Hippocampal formation (tissue), 2 donors: ENCODE measurements around the gene TMEM271.

ENCODE experiments used
- DNase-seq, 2 donors: peaks; one replicate each; lab custom pipeline; 2025; lab: John Stamatoyannopoulos, UW

TMEM271 gene

GRCh38 chr4:581181-581580 is 5.1 kb upstream of the TMEM271 start:
- DNase-seq: no peak

GRCh38 chr4:579543-580175 is 3.6 kb upstream of the TMEM271 start:
- DNase-seq: no peak

DNA sequence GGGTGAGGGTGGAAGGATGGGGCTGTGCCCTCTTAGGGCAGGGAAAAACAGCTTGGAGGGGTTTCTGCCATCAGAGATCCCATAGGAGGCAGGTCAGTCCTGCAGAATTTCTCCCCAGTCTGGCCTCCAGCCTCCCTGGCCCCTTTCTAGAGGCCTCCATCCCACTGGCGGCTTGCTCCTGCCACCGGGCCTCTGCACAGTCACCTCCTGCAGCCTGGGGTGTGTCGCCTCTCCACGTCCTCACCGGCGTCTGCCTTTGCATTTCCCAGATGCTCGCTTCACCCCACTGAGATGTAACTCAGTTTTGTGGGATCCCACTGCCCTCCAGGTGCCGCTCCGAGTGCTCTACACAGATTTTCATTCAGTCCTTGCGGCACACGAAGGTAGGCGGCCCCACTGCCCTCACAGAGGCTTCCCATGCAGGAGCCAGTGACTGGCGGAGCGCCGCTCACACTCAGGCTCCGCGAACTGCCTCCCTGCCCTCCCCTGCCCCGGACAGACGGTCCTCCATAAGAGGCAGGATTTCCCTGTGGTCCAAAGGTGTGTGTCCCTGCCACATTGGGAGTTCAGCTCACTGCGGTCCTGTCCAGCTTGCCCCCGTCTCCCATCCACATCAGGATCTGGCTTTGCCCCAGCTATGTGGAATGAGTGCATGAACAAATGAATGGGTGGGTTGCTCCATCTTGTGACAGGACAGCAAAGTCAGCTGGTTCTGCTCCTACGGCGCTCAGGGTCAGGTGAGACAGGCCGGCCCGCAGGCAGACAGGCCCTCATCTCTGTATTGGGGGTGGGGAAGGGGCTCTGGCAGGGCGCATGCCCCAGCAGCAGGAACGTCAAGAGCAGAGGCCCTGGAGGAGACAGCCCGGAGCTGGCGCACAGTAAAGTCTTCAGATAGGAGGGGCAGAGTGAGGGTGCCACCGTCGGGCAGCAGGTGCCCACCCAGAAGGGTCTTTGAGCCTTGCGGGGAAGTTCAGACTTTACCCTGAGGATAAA is 2.7 kb upstream of the TMEM271 start:
- DNase-seq: no peak

- DNase-seq: no peak
These were observed 1.7 kb upstream of the TMEM271 start for GRCh38 chr4:577499-578450.

DNA sequence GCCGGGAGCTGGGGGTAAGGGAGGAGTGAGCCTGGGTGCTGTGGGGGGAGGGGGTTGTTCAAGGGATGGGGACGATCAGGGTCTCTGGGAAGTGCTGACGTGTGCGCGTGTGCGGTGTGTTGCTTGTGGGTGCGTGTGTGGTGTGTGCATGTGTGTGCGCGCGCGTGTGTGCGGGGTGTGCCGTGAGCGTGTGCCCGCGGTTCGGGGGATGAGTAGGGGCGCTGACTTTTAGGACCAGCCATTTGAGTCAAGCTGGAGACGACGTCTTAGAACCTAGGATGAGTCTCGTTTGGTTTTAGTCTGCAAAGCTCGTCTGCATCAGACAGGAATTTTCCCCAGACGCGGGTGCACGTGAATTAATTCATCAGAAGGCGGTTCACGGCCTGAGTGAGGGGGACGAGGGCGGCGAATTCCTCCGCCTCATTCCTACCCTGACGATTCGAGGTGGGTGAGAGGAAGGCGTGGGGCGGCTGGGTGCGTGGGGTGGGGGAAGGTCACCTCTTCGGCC is 950 bp upstream of the TMEM271 start:
- no peak for DNase-seq

GRCh38 chr4:575281-576141 is 584 bp downstream of the TMEM271 start:
- DNase-seq: no peak

DNA sequence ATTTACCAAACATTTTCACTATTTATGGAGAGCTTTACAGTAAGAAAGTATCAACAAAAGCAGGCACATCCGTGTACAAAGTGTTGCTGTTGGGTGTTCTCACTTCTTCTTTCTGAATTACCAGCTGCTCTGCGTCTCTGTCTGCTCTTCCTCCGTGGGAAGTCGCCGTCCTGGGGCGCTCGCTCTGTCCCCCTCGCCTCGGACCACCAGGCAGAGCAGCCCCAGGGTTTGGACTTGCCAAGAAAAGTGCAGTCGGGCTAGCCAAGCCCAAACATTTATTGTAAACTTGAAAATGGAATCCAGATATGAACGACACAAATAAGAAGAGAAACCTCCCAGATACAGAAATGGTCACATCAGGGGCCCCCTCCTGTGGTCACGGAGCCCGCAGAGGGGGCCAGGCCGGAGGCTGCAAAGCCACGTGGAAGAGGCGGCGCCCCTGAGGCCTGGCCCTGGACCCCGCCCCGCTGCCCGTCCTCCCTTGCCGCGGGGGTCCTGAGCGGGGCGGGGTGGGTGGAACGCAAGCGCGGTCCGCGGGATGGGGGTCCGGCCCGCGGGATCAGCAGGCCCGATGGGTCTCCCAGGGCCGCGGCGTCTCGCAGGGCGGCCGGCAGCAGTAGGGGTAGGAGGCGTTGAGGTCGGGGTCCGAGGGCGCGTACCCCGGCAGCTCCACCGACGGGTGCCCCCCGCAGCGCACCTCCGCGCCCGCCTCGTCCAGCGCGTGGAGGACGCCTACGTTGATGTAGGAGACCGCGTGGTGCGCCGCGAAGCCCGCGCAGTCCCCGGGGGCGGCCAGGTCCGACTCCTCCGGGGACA is 1.5 kb downstream of the TMEM271 start:
- DNase-seq: no peak

DNA sequence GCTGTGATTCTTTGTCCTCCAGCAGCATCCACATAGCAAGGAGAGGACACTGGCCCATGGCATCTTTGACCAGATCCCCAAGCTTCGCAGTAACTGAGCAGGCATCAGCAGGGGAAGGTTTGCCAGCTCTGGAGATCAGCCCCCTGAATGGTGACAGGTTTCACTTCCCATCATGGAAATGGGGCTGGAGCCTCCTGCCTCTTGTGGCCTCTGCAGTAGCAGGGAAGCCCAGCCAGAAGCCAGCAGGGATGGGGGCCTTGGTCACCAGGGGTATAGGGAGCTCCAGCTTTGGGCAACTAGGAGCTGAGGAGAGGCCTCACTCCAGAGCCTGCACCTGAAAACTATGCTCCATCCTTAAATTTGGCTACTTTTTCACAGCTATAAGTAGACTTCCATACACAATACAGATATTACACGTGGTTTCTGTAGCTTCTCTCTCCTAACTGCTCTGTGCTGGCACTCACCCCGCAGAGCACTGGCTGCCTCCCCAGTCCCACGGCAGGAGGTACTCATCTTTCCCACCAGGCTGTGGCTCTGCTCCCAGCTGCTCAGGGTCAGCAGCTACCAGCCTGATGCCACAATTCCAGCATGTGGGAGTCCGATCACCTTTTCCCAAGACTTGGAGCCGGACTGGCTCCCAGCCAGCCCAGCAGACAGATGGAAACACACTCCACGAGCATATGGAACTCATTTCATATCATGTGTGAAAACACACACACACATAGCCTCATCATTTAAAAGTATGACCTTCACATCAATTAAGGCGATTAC is 2.8 kb downstream of the TMEM271 start:
- no peak for DNase-seq

DNA sequence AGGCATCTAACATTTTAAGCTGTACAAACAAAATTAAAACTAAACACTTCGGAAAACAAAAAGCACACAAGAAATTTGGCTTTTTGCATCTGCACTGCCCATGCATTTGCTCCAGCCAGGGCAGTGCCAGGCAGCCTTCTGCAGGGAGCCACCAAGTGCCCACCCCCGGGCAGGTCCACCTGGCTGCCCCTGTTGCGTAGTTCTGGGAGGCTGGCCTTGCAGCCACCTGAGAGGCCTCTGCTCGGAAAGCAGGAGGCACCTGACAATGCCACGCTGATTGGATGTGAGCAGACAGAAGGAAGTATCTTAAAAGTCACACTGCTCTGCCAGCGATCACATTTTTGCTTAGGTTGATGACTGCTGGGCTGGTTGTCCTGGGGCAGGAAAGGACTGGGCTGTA is 3.5 kb downstream of the TMEM271 start:
- no peak for DNase-seq

- no peak for DNase-seq
These were observed 4.1 kb downstream of the TMEM271 start for GRCh38 chr4:571838-572572.

GRCh38 chr4:570754-571153 is 5.3 kb downstream of the TMEM271 start:
- DNase-seq: no peak

- no peak for DNase-seq
These were observed 6.0 kb downstream of the TMEM271 start for GRCh38 chr4:569958-570667.

DNA sequence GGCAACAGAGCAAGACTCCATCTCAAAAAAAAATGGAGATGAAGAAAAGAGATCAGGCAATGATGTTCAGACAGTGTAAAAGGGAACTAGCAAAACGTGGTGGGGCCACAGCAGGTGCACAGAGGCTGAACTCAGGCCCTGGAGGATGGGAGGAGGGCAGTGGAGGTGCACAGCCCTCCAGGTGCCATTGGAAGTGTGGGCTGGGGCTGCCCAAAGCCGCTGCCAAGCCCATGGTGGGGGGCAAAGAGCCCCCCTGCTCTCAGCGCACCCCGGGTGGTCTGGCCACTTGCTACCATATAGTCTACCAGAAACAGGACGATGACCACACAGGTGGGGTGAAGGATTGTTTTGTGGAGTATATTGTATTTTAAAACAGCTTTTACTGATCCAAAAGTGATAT is 7.1 kb downstream of the TMEM271 start:
- no peak for DNase-seq

- DNase-seq: no peak
These were observed 7.8 kb downstream of the TMEM271 start for GRCh38 chr4:568351-568652.

DNA sequence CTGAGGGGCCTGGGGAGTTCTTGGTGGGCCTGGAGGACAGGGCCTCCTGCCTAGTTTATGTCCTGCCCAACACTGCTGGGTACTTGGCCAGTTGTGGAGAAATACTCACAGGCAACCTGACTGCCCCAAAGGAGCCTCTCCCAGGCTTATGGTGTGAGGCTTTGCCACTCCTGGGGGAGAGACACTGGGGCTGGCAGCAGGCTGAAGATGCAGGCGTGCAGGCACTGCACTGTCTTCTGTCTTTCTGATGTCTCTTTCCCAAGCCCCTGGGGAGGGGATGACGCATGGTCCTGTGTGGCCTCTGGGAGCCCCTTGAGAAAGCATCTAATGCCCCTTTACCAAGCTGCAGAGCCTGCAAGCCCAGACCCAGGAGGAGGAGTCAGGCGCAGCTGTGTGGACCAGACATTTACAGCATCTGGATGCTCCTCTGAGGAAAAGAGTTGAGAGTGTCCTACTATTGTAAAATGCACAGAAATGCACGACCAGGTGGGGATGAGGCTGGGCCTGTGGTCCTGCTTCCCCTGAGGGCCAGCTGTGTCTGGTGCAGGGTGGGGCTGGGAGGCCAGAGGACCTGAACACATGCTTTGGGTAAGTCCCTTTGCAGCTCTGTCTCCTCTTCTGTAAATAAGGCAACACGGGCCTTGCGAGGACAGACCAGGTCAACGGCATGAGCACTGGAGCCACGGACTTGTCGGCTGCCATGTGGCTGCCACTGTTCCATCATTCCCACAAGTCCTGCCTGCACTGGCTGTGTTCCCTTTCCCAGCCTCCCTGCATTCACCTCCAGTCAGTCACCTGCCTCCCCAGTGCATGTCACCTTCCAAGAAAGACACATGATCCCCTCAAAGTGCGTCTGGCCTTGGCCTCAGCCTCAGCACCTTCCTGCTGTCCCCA is 8.4 kb downstream of the TMEM271 start:
- no peak for DNase-seq

DNA sequence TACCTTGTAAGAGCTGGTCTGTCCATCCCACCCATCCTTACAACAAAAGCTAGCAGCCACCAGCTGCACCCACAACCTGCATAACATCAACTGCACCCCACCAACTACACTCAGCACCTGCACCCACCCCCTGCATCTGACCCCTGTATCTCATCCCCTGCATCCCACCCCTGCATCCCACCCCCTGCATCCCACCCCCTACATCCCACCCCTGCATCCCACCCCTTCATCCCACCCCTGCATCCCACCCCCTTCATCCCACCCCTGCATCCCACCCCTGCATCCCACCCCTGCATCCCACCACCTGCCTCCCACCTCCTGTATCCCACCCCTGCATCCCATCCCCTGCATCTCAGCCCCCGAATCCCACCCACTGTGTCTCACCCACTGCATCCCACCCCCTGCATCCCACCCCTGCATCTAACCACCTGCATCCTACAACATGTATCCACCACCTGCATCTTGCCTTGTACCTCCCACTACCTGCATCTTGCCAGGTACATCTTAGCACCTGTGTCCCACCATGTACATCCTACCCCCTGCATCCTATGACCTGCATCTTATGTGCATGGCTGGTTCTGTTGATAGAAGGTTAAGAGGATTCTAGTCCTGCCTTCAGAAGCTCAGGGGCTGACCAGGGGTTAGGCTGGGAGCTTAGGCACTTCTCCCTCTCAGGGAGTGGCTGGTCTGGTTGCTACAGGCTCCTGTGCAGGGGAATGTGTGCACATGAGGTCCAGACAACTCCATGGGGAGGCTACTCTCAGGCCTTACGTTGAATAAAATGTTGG is 9.4 kb downstream of the TMEM271 start:
- no peak for DNase-seq
